OCI-LY1 (cell line): Measurements from ENCODE around the gene GOLGA8T.
"Not testable (repeated sequence)": the region's sequence is repeated elsewhere in the genome, so short reads cannot be mapped to it uniquely, and the experiment has no call there.

Experiments used
- EZH2 ChIP-seq: fragments of 200-600 bp; sonication (generic), shearing (Covaris generic); IDR thresholded peaks from 2 replicates; pipeline ENCODE4 v1.8.0; 2017; ENCODE audit warnings: borderline replicate concordance, mixed run types, mild to moderate bottlenecking, antibody characterized with exemption, low read length, moderate library complexity, mixed read lengths
- TF ChIP-seq, protein P1 (sequence below): fragments of 200-600 bp; sonication (generic), shearing (Covaris generic); IDR thresholded peaks from 2 replicates; pipeline ENCODE4 v1.5.1; 2017; ENCODE audit warnings: mild to moderate bottlenecking, antibody characterized with exemption, low read length, moderate library complexity, mixed read lengths

DNA sequence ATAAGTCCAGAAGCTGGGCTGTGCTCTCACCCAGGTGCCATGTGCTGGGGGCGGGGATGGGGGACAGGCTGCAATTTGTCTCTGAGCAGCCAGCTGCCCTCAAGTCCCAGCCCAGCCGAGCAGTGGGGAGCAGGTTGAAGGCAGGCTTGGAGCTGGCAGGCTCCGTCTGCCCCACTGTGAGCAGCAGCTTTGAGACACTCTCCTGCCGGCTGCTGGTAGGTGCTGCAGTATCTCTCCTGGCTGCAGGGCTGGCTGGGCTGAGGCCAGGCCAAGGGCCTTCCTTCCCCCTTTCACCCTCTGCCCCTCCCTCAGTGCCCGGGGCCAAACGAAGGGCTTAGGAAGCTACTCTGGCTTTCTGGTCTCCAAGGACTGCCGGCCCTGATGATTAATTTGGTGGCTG is 50.6 kb downstream of the GOLGA8T start:
- TF ChIP-seq, protein P1, sequence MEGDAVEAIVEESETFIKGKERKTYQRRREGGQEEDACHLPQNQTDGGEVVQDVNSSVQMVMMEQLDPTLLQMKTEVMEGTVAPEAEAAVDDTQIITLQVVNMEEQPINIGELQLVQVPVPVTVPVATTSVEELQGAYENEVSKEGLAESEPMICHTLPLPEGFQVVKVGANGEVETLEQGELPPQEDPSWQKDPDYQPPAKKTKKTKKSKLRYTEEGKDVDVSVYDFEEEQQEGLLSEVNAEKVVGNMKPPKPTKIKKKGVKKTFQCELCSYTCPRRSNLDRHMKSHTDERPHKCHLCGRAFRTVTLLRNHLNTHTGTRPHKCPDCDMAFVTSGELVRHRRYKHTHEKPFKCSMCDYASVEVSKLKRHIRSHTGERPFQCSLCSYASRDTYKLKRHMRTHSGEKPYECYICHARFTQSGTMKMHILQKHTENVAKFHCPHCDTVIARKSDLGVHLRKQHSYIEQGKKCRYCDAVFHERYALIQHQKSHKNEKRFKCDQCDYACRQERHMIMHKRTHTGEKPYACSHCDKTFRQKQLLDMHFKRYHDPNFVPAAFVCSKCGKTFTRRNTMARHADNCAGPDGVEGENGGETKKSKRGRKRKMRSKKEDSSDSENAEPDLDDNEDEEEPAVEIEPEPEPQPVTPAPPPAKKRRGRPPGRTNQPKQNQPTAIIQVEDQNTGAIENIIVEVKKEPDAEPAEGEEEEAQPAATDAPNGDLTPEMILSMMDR: not testable (repeated sequence)
- TF ChIP-seq EZH2: not testable (repeated sequence)
